K562 (cell line): ENCODE results near the gene TBL1XR1. TPM values are rescaled to one million over a fixed set of nuclear protein-coding genes. Genes with fewer than 3 reads are reported as not detected.

Experiments
- ATAC-seq: fragments of 200-7000 bp; cut with Tn5 transposase; 3 replicates; pipeline ENCODE4 v1.9.1; 2020; ENCODE audit warnings: moderate library complexity
- BruUV-seq: library from RNA; stranded (reverse); fragments of 400-500 nt; replicated peaks from 2 replicates; lab custom pipeline; 2021; lab: Mats Ljungman, UMichigan
- CTCF ChIA-PET: fragments of 300-600 bp; formaldehyde crosslinking; extraction: SDS; loops from one replicate; lab custom pipeline; 2021; ENCODE audit warnings: low intra/inter-chr PET ratio; lab: Yijun Ruan, JAX
- POLR2A ChIA-PET: fragments of 300-600, 350-650 bp; sonication (Branson Sonifier 250); formaldehyde crosslinking; extraction: SDS; loops from one replicate; lab custom pipeline; 2021; ENCODE audit warnings: antibody characterized with exemption, inconsistent platforms; lab: Yijun Ruan, JAX
- DNase-seq, 4 experiments: peaks; one replicate each; pipeline versions ENCODE4 v3.0.0 to v3.0.0-alpha.2; 2011 to 2018; ENCODE audit warnings: low spot score in 3 of 4, mixed read lengths in 3 of 4; ENCODE audit errors: extremely low read depth in 1 of 4
- FAIRE-seq: peaks from 2 replicates; lab custom pipeline; 2011; peaks lifted over from hg19 to GRCh38; lab: Jason Lieb, UNC
- H2AFZ ChIP-seq: 2 replicates; pipeline ENCODE4 v1.6.0; 2011; ENCODE audit warnings: low read depth, low read length, control low read depth, inconsistent platforms
- H3K27ac ChIP-seq: fragments of 200-600 bp; 3 replicates; pipeline ENCODE4 v1.8.0; 2011; ENCODE audit warnings: low read depth, mild to moderate bottlenecking, control low read depth, inconsistent platforms, low read length, moderate library complexity, mixed read lengths; ENCODE audit errors: extremely low read depth
- H3K27me3 ChIP-seq, 2 experiments: fragments of 300-600 bp in 1 of 2; 2 replicates in 1 of 2; 3 replicates in 1 of 2; pipeline versions ENCODE4 v1.6.0 to v1.8.0; 2011; ENCODE audit warnings: inconsistent platforms in 2 of 2, low read length in 2 of 2, mild to moderate bottlenecking in 1 of 2, mixed read lengths in 1 of 2, moderate library complexity in 1 of 2; ENCODE audit not compliant: control insufficient read depth in 2 of 2, insufficient read depth in 2 of 2
- H3K36me3 ChIP-seq: fragments of 300-600 bp; 3 replicates; pipeline ENCODE4 v1.8.0; 2011; ENCODE audit warnings: mild to moderate bottlenecking, low read length, inconsistent platforms; ENCODE audit not compliant: control insufficient read depth, insufficient read depth
- H3K4me1 ChIP-seq, 2 experiments: fragments of 200-600 bp in 1 of 2; replicated peaks in 1 of 2; 2 replicates in 1 of 2; 3 replicates in 1 of 2; pipeline versions ENCODE4 v1.5.1 to v1.8.0; 2011; ENCODE audit warnings: inconsistent platforms in 2 of 2, low read length in 2 of 2, mild to moderate bottlenecking in 1 of 2, mixed read lengths in 1 of 2, moderate library complexity in 1 of 2; ENCODE audit not compliant: control insufficient read depth in 2 of 2, insufficient read depth in 2 of 2
- H3K4me2 ChIP-seq: 2 replicates; pipeline ENCODE4 v1.6.1; 2011; ENCODE audit warnings: low read length, control low read depth, inconsistent platforms, mixed read lengths; ENCODE audit not compliant: insufficient read depth
- H3K4me3 ChIP-seq: fragments of 200-600 bp; sonication (generic), shearing (Covaris generic); 2 replicates; pipeline ENCODE4 v1.5.1; 2016; ENCODE audit warnings: control low read depth, inconsistent platforms
- H3K79me2 ChIP-seq: fragments of 200-600 bp; 3 replicates; pipeline ENCODE4 v1.8.0; 2011; ENCODE audit warnings: low read length, inconsistent platforms; ENCODE audit not compliant: control insufficient read depth, insufficient read depth
- H3K9ac ChIP-seq, 2 experiments: 2 replicates each; pipeline versions ENCODE4 v1.6.0 to v1.6.1; 2011; ENCODE audit warnings: low read depth in 2 of 2, low read length in 2 of 2, control low read depth in 1 of 2, inconsistent platforms in 1 of 2, mild to moderate bottlenecking in 1 of 2, mixed read lengths in 1 of 2; ENCODE audit not compliant: insufficient read depth in 1 of 2
- H3K9me1 ChIP-seq: one replicate; pipeline ENCODE4 v1.6.0; 2011; ENCODE audit warnings: inconsistent platforms, mild to moderate bottlenecking, low read length, moderate library complexity; ENCODE audit not compliant: control insufficient read depth, insufficient read depth
- H3K9me3 ChIP-seq: replicated peaks from 2 replicates; pipeline ENCODE4 v1.5.1; 2011; ENCODE audit warnings: low read depth, low read length, inconsistent platforms; ENCODE audit not compliant: control insufficient read depth, insufficient read depth
- H4K20me1 ChIP-seq: replicated peaks from 2 replicates; pipeline ENCODE4 v1.6.1; 2011; ENCODE audit warnings: low read length, inconsistent platforms, mixed read lengths; ENCODE audit not compliant: control insufficient read depth, insufficient read depth
- ASH1L ChIP-seq: fragments of 450-650 bp; IDR thresholded peaks from 2 replicates; pipeline ENCODE4 v1.6.1; 2018; ENCODE audit warnings: borderline replicate concordance, mild to moderate bottlenecking, low read depth; ENCODE audit not compliant: partially characterized antibody
- ATF1 ChIP-seq, 2 experiments: fragments of 450-650 bp in 1 of 2; IDR thresholded peaks; 2 replicates each; pipeline ENCODE4 v1.6.1; 2016; ENCODE audit warnings: missing compliant biosample characterization in 1 of 2, missing genetic modification characterization in 1 of 2
- ETS2 ChIP-seq: IDR thresholded peaks from 2 replicates; pipeline ENCODE4 v1.6.1; 2016; ENCODE audit warnings: borderline replicate concordance, missing genetic modification characterization, mild to moderate bottlenecking, moderate library complexity, missing compliant biosample characterization; ENCODE audit not compliant: poor library complexity, severe bottlenecking
- GATAD2A ChIP-seq: fragments of 450-650 bp; IDR thresholded peaks from 2 replicates; pipeline ENCODE4 v1.6.1; 2017
- HCFC1 ChIP-seq: IDR thresholded peaks from 2 replicates; pipeline ENCODE4 v1.6.1; 2012; ENCODE audit warnings: low read depth, low read length, improper control_type of control experiment
- HDAC6 ChIP-seq: IDR thresholded peaks from 2 replicates; pipeline ENCODE4 v1.6.1; 2012; ENCODE audit warnings: low read depth, mild to moderate bottlenecking, control low read depth, inconsistent platforms, low read length, moderate library complexity
- HNRNPL ChIP-seq: fragments of 200-400 bp; formaldehyde crosslinking; IDR thresholded peaks from 2 replicates; pipeline ENCODE4 v1.6.1; 2017; ENCODE audit warnings: low read depth, mild to moderate bottlenecking, low read length
- KLF1 ChIP-seq: fragments of 450-650 bp; IDR thresholded peaks from 2 replicates; pipeline ENCODE4 v1.6.1; 2016; ENCODE audit warnings: missing genetic modification characterization, missing compliant biosample characterization
- POLR2AphosphoS2 ChIP-seq: IDR thresholded peaks from 2 replicates; pipeline ENCODE4 v1.6.1; 2012; ENCODE audit warnings: low read length, improper control_type of control experiment
- RBBP5 ChIP-seq: fragments of 200-600 bp; sonication (generic); IDR thresholded peaks from 2 replicates; pipeline ENCODE4 v1.6.1; 2012; ENCODE audit warnings: borderline replicate concordance, mild to moderate bottlenecking, low read length, control low read depth, inconsistent platforms; ENCODE audit not compliant: insufficient read depth, poor library complexity, severe bottlenecking
- SIN3B ChIP-seq: fragments of 450-650 bp; IDR thresholded peaks from 2 replicates; pipeline ENCODE4 v1.6.1; 2017; ENCODE audit warnings: low read depth, mild to moderate bottlenecking, moderate library complexity
- ZC3H8 ChIP-seq: fragments of 450-650 bp; IDR thresholded peaks from 2 replicates; pipeline ENCODE4 v1.6.1; 2017
- ZKSCAN1 ChIP-seq: fragments of 150-350 bp; IDR thresholded peaks from 2 replicates; pipeline ENCODE4 v1.6.1; 2016; ENCODE audit warnings: low read depth, low read length
- ZNF146 ChIP-seq: IDR thresholded peaks from one replicate; pipeline ENCODE4 v1.6.1; 2018; ENCODE audit warnings: missing compliant biosample characterization; ENCODE audit not compliant: unreplicated experiment
- ZNF830 ChIP-seq: fragments of 250-450 bp; sonication (Bioruptor Pico); IDR thresholded peaks from 2 replicates; pipeline ENCODE4 v1.5.0; 2021; ENCODE audit warnings: mild to moderate bottlenecking
- WGBS: fragments of 100-300 bp; shearing (Covaris generic); methylation state at CpG from one replicate; pipeline ENCODE4 v1.1.6; 2016; ENCODE audit warnings: low coverage, mixed read lengths; ENCODE audit not compliant: insufficient coverage; ENCODE audit errors: missing lambda C conversion rate; 5-methylcytosine and 5-hydroxymethylcytosine counted together
- in situ Hi-C: fragments of 300-500 bp; cut with MboI; formaldehyde crosslinking; loops from 4 replicates; pipeline ENCODE4 v1.15.0; 2018; ENCODE audit warnings: inconsistent platforms, mixed read lengths
- intact Hi-C: fragments of 100-400 bp; cut with micrococcal nuclease; formaldehyde crosslinking; loops from 2 replicates; pipeline ENCODE4 v1.14.2; 2022
- polyA plus RNA-seq, 8 experiments: library from polyadenylated mRNA; depleted of rRNA in 4 of 8; stranded (reverse) in 5 of 8; unstranded in 3 of 8; fragments of >200 nt; fragmentation: Nextera tagmentation in 2 of 8; fragmentation: Illumina TruSeq in 1 of 8; extraction: Ambion mirVana in 2 of 8; extraction: Trizol in 1 of 8; gene quantifications; 2 replicates each; pipeline versions ENCODE4 v1.2.1 to v1.2.3, GENCODE V29; 2011 to 2014; ENCODE audit warnings: inconsistent platforms in 1 of 8, missing spikeins in 1 of 8
- total RNA-seq, 7 experiments: library from RNA; depleted of rRNA in 6 of 7; stranded (reverse); fragments of >200 nt in 6 of 7; fragmentation: Illumina TruSeq in 2 of 7; extraction: Trizol in 2 of 7; gene quantifications; 2 replicates each; pipeline versions ENCODE4 v1.2.1 to v1.2.3, GENCODE V29; 2011 to 2021; ENCODE audit warnings: low replicate concordance in 1 of 7
- TF ChIP-seq, protein P1 (sequence below): sonication (generic); formaldehyde crosslinking; IDR thresholded peaks from 2 replicates; pipeline ENCODE4 v1.8.0; 2023; ENCODE audit warnings: missing genetic modification reagents, mild to moderate bottlenecking, borderline replicate concordance

Gene TBL1XR1
- total and polyA plus RNA-seq, 9 of the 15 experiments (the other 6 are each of a cell fraction or from before 2014, with no cell fraction given) = 19.6 to 171 (median 83.3) TPM

DNA sequence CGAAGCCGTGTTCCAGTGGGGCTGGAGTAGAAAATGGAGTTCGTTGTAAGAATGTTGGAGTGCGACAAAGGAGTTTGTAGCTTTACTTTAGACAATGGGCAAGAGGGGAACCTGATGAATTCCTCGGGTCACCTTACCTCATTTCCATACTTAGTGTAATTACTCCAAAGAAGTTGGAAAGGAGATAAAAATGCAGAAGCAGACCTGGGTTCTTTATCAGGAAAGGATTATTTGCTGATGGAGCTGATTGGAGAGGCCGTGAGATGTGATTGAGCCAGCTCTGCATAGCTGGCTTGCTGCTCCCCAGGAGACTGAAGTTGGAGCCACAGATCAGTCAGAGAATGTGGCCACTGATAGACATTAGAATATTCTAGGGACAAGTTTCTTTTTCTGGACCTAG is 33.4 kb upstream of the TBL1XR1 start:
- Histone ChIP-seq H3K4me1 (no peaks in the 10 kb centered on the region; a peak in 1 of 5 replicates), H4K20me1 (no peaks in the 10 kb centered on the region), H3K9ac (no peak overlapping the region), H3K79me2 (no peaks in the 10 kb centered on the region), H3K9me1 (no peaks in the 10 kb centered on the region), H3K27me3 (no peaks in the 10 kb centered on the region), H3K4me2 (no peak overlapping the region), H2AFZ (no peak overlapping the region), H3K4me3 (no peak overlapping the region), H3K9me3 (no peaks in the 10 kb centered on the region), H3K27ac (no peak overlapping the region), H3K36me3 (no peaks in the 10 kb centered on the region)
- no TSS peak for BruUV-seq
- ATAC-seq (no peak), FAIRE-seq (no peak), DNase-seq (no peak)
- in situ Hi-C loops = no loop called here
- intact Hi-C loops = no loop called here
- ChIA-PET POLR2A (no interaction called here), CTCF (no interaction called here)
- WGBS = 81% methylated on average over 6 of the region's 6 CpGs
- no peak for TF ChIP-seq ZKSCAN1
- TF ChIP-seq, protein P1, sequence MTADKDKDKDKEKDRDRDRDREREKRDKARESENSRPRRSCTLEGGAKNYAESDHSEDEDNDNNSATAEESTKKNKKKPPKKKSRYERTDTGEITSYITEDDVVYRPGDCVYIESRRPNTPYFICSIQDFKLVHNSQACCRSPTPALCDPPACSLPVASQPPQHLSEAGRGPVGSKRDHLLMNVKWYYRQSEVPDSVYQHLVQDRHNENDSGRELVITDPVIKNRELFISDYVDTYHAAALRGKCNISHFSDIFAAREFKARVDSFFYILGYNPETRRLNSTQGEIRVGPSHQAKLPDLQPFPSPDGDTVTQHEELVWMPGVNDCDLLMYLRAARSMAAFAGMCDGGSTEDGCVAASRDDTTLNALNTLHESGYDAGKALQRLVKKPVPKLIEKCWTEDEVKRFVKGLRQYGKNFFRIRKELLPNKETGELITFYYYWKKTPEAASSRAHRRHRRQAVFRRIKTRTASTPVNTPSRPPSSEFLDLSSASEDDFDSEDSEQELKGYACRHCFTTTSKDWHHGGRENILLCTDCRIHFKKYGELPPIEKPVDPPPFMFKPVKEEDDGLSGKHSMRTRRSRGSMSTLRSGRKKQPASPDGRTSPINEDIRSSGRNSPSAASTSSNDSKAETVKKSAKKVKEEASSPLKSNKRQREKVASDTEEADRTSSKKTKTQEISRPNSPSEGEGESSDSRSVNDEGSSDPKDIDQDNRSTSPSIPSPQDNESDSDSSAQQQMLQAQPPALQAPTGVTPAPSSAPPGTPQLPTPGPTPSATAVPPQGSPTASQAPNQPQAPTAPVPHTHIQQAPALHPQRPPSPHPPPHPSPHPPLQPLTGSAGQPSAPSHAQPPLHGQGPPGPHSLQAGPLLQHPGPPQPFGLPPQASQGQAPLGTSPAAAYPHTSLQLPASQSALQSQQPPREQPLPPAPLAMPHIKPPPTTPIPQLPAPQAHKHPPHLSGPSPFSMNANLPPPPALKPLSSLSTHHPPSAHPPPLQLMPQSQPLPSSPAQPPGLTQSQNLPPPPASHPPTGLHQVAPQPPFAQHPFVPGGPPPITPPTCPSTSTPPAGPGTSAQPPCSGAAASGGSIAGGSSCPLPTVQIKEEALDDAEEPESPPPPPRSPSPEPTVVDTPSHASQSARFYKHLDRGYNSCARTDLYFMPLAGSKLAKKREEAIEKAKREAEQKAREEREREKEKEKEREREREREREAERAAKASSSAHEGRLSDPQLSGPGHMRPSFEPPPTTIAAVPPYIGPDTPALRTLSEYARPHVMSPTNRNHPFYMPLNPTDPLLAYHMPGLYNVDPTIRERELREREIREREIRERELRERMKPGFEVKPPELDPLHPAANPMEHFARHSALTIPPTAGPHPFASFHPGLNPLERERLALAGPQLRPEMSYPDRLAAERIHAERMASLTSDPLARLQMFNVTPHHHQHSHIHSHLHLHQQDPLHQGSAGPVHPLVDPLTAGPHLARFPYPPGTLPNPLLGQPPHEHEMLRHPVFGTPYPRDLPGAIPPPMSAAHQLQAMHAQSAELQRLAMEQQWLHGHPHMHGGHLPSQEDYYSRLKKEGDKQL (CRISPR knock-in tag) = no peak
- TF ChIP-seq POLR2AphosphoS2 = no peak
- no peak for TF ChIP-seq ZNF830 (CRISPR knock-in tag)
- no peak for TF ChIP-seq ETS2 (tag)
- no peak for TF ChIP-seq RBBP5
- TF ChIP-seq ASH1L = no peak
- TF ChIP-seq KLF1 (tag) = no peak
- no peak for TF ChIP-seq ZNF146 (CRISPR knock-in tag)
- TF ChIP-seq GATAD2A = no peak
- TF ChIP-seq SIN3B = no peak
- TF ChIP-seq ZC3H8 = no peak
- no peak for TF ChIP-seq HDAC6
- TF ChIP-seq HCFC1 = no peak
- TF ChIP-seq HNRNPL = no peak
- no peak for TF ChIP-seq ATF1 (CRISPR knock-in tag; IDR thresholded peaks at IDR 0.05)
- TF ChIP-seq ATF1 (tag; IDR thresholded peaks at IDR 0.05) = no peak
